Activated naive CD4-positive, alpha-beta T cell treated with anti-CD3 and anti-CD28 coated beads, Interleukin-2, amount 50 U/mL, for 24 hours (primary cell): Measurements from ENCODE around the gene NTSR1.
A peak's percentile ranks its signal among the peaks of the same experiment; 100 is the strongest.

ENCODE experiments used
- H3K27ac Mint-ChIP-seq: one replicate; pipeline ENCODE4 v1.8.0; 2021; ENCODE audit warnings: mild to moderate bottlenecking, mixed read lengths
- H3K27me3 Mint-ChIP-seq: one replicate; pipeline ENCODE4 v1.8.0; 2021; ENCODE audit warnings: mixed read lengths
- H3K36me3 Mint-ChIP-seq: one replicate; pipeline ENCODE4 v1.8.0; 2021; ENCODE audit warnings: mixed read lengths
- H3K4me1 Mint-ChIP-seq: one replicate; pipeline ENCODE4 v1.8.0; 2021; ENCODE audit warnings: mixed read lengths
- H3K4me3 Mint-ChIP-seq: one replicate; pipeline ENCODE4 v1.8.0; 2021; ENCODE audit warnings: mild to moderate bottlenecking, mixed read lengths
- H3K9me3 Mint-ChIP-seq: one replicate; pipeline ENCODE4 v1.8.0; 2021; ENCODE audit warnings: mixed read lengths

The NTSR1 gene

GRCh38 chr20:62787321-62787720 is 78.7 kb downstream of the NTSR1 start:
- no peak overlapping the region for H3K4me3 Mint-ChIP-seq
- H3K27ac Mint-ChIP-seq = no peak overlapping the region
- H3K36me3 Mint-ChIP-seq = no peaks in the 10 kb centered on the region
- no peaks in the 10 kb centered on the region for H3K27me3 Mint-ChIP-seq
- H3K9me3 Mint-ChIP-seq = no peaks in the 10 kb centered on the region
- H3K4me1 Mint-ChIP-seq = peaks cover 16% of the 10 kb centered on the region

- H3K27me3 Mint-ChIP-seq = no peaks in the 10 kb centered on the region
- H3K36me3 Mint-ChIP-seq = no peaks in the 10 kb centered on the region
- H3K27ac Mint-ChIP-seq = no peak overlapping the region
- peaks cover 16% of the 10 kb centered on the region for H3K4me1 Mint-ChIP-seq
- no peak overlapping the region for H3K4me3 Mint-ChIP-seq
- H3K9me3 Mint-ChIP-seq = no peaks in the 10 kb centered on the region
Measured at GRCh38 chr20:62787866-62788265, 79.2 kb downstream of the NTSR1 start.

GRCh38 chr20:62788607-62789006 is 80.0 kb downstream of the NTSR1 start:
- Mint-ChIP-seq H3K9me3 (no peaks in the 10 kb centered on the region), H3K27ac (peak overlapping the region; percentile 17), H3K4me1 (peaks cover 21% of the 10 kb centered on the region), H3K4me3 (no peak overlapping the region), H3K27me3 (no peaks in the 10 kb centered on the region), H3K36me3 (no peaks in the 10 kb centered on the region)

- Mint-ChIP-seq H3K9me3 (no peaks in the 10 kb centered on the region), H3K27ac (no peak overlapping the region), H3K4me3 (no peak overlapping the region), H3K27me3 (no peaks in the 10 kb centered on the region), H3K4me1 (peaks cover 24% of the 10 kb centered on the region), H3K36me3 (no peaks in the 10 kb centered on the region)
Measured at GRCh38 chr20:62790075-62790474, 81.4 kb downstream of the NTSR1 start.

GRCh38 chr20:62791301-62792181 is 82.9 kb downstream of the NTSR1 start:
- no peaks in the 10 kb centered on the region for H3K27me3 Mint-ChIP-seq
- H3K27ac Mint-ChIP-seq = no peak overlapping the region
- H3K9me3 Mint-ChIP-seq = no peaks in the 10 kb centered on the region
- no peaks in the 10 kb centered on the region for H3K36me3 Mint-ChIP-seq
- peaks cover 27% of the 10 kb centered on the region for H3K4me1 Mint-ChIP-seq
- no peak overlapping the region for H3K4me3 Mint-ChIP-seq

- H3K4me3 Mint-ChIP-seq = peak overlapping the region; percentile 19
- no peaks in the 10 kb centered on the region for H3K36me3 Mint-ChIP-seq
- peak overlapping the region; percentile 38 for H3K27ac Mint-ChIP-seq
- H3K27me3 Mint-ChIP-seq = no peaks in the 10 kb centered on the region
- H3K9me3 Mint-ChIP-seq = no peaks in the 10 kb centered on the region
- peaks cover 31% of the 10 kb centered on the region for H3K4me1 Mint-ChIP-seq
Measured at GRCh38 chr20:62792182-62792939, 83.7 kb downstream of the NTSR1 start.

GRCh38 chr20:62792940-62793756 is 84.5 kb downstream of the NTSR1 start:
- peak overlapping the region; percentile 86 for H3K4me3 Mint-ChIP-seq
- no peaks in the 10 kb centered on the region for H3K27me3 Mint-ChIP-seq
- peaks cover 1% of the 10 kb centered on the region for H3K36me3 Mint-ChIP-seq
- H3K27ac Mint-ChIP-seq = peak overlapping the region; percentile 38
- peaks cover 36% of the 10 kb centered on the region for H3K4me1 Mint-ChIP-seq
- H3K9me3 Mint-ChIP-seq = no peaks in the 10 kb centered on the region

- Mint-ChIP-seq H3K27ac (peak overlapping the region; percentile 81), H3K27me3 (no peaks in the 10 kb centered on the region), H3K4me3 (peak overlapping the region; percentile 86), H3K4me1 (peaks cover 41% of the 10 kb centered on the region), H3K36me3 (peaks cover 1% of the 10 kb centered on the region), H3K9me3 (no peaks in the 10 kb centered on the region)
Measured at GRCh38 chr20:62793757-62794006, 85.0 kb downstream of the NTSR1 start.

GRCh38 chr20:62794007-62794724 is 85.5 kb downstream of the NTSR1 start:
- peaks cover 42% of the 10 kb centered on the region for H3K4me1 Mint-ChIP-seq
- peak overlapping the region; percentile 86 for H3K4me3 Mint-ChIP-seq

GRCh38 chr20:62795023-62795761 is 86.6 kb downstream of the NTSR1 start:
- Mint-ChIP-seq H3K27ac (peak overlapping the region; percentile 85), H3K36me3 (peaks cover 1% of the 10 kb centered on the region), H3K27me3 (no peaks in the 10 kb centered on the region), H3K9me3 (no peaks in the 10 kb centered on the region), H3K4me1 (peaks cover 42% of the 10 kb centered on the region), H3K4me3 (peak overlapping the region; percentile 86)

More at GRCh38 chr20:62794007-62794724, 85.5 kb downstream of the NTSR1 start:
- no peaks in the 10 kb centered on the region for H3K27me3 Mint-ChIP-seq
- no peaks in the 10 kb centered on the region for H3K9me3 Mint-ChIP-seq
- peaks cover 1% of the 10 kb centered on the region for H3K36me3 Mint-ChIP-seq
- peak overlapping the region; percentile 85 for H3K27ac Mint-ChIP-seq

GRCh38 chr20:62796699-62797491 is 88.3 kb downstream of the NTSR1 start:
- no peaks in the 10 kb centered on the region for H3K27me3 Mint-ChIP-seq
- peak overlapping the region; percentile 84 for H3K27ac Mint-ChIP-seq
- peak overlapping the region; percentile 78 for H3K4me3 Mint-ChIP-seq
- peaks cover 1% of the 10 kb centered on the region for H3K36me3 Mint-ChIP-seq
- H3K9me3 Mint-ChIP-seq = no peaks in the 10 kb centered on the region
- H3K4me1 Mint-ChIP-seq = peaks cover 34% of the 10 kb centered on the region

- peak overlapping the region; percentile 93 for H3K27ac Mint-ChIP-seq
- H3K4me3 Mint-ChIP-seq = peak overlapping the region; percentile 78
- no peaks in the 10 kb centered on the region for H3K27me3 Mint-ChIP-seq
- H3K4me1 Mint-ChIP-seq = peaks cover 27% of the 10 kb centered on the region
- H3K9me3 Mint-ChIP-seq = no peaks in the 10 kb centered on the region
- H3K36me3 Mint-ChIP-seq = peaks cover 1% of the 10 kb centered on the region
Measured at GRCh38 chr20:62797671-62798532, 89.3 kb downstream of the NTSR1 start.

GRCh38 chr20:62799036-62799435 is 90.4 kb downstream of the NTSR1 start:
- peaks cover 22% of the 10 kb centered on the region for H3K4me1 Mint-ChIP-seq
- no peaks in the 10 kb centered on the region for H3K27me3 Mint-ChIP-seq
- no peak overlapping the region for H3K4me3 Mint-ChIP-seq
- no peaks in the 10 kb centered on the region for H3K9me3 Mint-ChIP-seq
- no peak overlapping the region for H3K27ac Mint-ChIP-seq
- peaks cover 1% of the 10 kb centered on the region for H3K36me3 Mint-ChIP-seq
